HG03196 (cell line): ENCODE data around the gene ADARB2.

Source experiments
- ATAC-seq: cut with Tn5 transposase; IDR thresholded peaks from one replicate; pipeline ENCODE4 v1.9.1; 2021; ENCODE audit not compliant: unreplicated experiment

ADARB2 gene

DNA sequence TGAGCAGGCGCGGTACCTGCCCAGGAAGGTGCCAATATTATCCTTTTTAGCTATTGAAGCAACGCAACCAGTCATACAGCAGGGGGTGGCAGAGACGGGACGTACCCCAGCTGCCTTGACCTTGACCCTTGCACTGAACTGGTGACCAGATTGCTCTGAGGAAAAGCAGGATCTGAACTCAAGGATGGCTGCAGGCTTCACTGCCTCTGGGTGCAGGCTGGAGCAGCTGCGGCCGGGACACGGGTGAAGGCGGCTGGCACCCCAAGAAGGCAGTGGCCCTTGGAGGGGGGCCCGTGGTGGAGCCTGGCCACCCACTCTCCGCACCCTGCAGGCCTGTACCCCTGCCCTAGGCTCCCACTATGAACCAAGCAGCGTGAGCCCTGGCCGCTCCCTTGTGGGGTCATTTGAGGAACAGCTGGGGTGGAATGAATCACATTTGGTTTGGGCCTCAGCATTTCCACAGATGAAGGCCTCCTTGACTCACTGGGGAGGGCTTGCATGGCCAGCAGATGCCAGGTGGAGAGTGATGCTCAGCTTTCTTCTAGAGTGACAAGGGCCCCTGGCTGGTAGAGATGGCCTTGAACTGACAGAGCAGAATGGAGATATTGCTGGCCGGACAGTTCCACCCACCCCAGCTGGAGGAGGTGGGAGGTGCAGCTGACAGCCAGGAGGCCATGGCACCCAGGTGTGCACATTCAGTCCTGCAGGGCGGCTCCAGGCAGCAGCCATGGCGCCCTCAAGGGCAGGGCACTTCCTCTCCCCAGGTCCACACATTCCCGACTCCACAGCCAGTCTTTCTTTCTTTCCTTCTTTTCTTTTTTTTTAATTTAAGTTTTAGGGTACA is 462.4 kb downstream of the ADARB2 start:
- no peak for ATAC-seq

DNA sequence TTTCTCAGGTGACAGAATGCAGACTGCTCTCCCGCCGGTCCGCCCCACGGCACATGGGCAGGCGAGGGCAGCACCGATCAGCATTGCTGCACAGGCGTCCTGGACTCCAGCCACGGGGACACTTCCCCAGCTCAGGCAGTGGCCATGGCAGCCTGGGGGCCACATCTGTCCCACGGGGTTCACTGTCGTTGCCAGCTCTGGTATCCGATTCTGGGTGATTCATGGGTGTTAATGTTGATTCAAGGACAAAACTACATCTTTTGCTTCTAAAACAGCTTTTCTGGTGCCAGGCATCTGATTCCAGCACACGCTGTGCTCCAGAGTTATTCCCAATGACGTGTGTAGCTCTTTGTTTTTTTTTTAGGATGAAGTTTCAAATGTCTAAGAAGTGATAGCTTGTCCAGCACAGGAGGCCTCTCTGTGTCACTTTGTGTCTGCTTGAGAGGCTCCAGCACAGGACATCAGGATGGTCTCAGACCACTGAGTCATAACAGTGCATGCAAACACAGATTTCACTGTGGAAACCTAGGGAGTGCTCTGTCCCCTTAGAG is 463.1 kb downstream of the ADARB2 start:
- ATAC-seq, result no peak

DNA sequence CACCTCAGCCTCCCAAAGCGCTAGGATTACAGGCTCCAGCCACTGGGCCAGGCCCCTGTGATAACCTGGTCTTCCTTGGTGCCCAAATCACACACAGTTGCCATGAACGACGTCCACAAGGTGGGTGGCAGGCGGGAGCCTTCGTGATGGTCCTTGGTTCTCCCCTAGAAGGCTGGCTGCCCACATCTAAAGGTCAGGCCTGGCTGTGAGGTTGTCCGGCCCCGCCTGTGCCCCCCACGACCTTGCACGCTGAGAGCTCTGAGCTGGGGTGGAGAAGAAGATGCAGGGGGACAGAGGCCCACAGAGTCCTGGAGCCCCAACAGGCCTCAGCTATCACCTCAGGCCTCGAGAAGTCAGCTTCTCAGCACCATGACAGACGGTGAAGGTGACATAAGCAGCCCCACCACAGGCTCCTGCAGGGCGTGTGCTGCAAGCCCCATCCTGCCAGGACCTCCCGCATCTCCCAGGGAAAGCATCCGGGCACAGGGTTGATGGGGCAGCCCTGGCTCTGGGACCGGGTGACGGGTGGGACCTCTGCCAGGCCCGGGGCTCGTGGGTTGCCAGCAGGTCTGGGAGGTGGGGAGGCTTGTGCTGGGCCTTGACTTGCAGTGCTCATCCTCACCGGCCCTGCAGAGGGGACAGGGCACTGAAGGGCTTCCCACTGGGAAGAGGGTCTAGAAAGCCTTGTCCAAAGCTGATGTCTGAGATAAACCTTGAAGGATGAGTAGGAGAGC is 463.8 kb downstream of the ADARB2 start:
- ATAC-seq, result no peak

DNA sequence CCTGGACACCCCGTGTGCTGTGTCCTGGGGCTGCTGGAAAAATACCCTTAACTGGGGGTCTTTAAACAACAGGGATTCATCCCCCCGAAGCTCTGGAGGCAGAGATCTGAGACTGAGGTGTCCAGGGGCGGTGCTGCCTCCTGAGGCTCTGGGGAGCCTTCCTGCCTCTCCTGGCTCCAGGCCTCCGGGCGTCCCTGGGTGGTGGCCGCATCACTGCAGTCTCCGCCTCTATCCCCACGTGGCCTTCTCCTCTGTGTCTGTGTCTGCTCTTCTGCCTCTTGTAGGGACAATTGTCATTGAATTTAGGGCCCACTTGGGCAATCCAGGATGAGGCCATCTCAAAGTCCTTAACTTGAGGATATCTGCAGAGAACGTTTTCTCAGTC is 464.6 kb downstream of the ADARB2 start:
- ATAC-seq, result no peak

DNA sequence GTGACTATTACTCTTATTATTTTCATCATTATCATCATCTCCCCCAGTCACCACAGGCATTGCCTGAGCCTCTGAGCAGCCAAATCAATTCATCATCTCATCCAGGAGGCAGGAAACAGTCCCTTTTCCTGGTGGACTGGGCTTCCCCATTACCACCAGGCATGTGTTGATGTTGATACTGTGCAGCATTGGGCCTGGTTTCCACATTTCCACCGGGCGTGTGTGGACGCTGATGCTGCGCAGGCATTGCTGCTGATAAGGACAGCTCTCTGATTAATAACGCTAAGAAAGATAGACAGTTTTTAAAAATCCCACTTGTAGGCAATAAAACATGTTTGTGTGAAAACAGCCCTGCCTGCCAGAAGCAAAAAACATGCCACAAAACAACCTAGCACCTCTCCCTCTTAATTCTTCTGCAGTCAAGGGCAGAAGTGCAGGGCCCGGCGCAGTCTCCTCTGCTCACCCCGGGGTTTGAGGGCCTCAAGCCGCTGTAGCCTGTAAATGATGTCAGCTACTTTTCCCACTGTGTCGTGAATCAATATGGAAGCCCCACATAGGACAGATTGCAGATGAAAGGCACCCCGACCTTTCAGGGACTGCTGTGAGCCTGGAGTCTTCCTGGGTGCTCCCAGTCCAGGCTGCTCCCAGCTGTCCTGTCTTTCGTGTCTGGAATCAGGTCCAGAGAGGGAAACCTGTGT is 465.1 kb downstream of the ADARB2 start:
- no peak for ATAC-seq

DNA sequence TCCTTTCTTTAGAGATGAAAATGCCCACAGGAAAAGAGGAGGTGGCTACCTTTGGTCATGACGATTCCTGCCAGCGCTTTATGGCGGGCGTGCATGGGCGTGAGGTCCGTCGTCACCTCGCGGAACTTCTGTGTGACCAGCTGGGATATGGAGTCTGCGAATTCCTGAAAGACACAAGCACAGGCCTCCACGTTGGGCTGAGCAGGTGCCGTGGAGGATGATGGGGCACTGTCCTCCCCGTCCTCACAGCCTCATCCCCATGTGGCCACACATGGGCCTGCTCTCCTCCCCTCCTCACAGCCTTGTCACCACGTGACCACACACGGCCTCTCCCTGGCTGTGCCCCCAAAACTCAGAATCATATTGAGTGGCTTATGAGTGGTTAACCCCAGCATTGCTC is 466.4 kb downstream of the ADARB2 start:
- ATAC-seq, result no peak

DNA sequence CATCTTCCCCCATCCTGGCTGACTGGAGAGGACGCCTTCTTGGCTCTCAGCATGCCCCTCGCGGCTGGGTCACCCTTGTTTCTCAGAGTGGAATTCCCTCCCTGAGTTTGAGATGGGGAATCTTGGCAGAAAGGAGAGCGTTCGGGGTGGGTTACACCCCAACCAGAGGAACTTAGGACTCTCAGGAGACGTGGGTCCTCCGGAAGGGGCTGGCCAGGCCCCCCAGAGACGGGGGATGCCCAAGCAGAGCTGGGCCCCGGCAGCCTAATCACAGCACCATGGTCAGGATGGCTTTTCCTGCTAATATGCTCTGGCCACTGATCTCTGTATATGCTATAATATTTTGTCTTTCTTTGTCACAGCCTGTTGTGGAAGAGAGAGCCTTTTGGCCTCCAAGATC is 466.8 kb downstream of the ADARB2 start:
- ATAC-seq, result no peak

DNA sequence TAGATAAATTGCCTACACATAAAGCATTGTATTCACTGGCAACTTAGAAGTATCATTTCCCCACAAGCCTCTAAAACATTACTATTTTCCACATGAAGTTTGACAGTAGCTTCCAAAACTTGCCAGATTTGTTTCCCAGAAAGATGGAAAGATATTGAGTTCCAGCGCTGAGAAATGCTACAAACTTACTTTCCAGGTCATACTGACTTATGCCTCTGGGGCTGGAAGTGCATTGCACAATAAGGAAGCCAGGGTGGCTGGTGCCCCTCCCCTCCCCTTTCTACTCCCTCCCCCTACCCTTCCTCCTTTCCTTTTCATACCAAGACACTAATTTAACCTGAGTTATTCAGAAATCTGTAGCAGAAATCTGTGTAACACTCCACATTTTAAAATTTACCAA is 468.5 kb downstream of the ADARB2 start:
- ATAC-seq, result no peak

DNA sequence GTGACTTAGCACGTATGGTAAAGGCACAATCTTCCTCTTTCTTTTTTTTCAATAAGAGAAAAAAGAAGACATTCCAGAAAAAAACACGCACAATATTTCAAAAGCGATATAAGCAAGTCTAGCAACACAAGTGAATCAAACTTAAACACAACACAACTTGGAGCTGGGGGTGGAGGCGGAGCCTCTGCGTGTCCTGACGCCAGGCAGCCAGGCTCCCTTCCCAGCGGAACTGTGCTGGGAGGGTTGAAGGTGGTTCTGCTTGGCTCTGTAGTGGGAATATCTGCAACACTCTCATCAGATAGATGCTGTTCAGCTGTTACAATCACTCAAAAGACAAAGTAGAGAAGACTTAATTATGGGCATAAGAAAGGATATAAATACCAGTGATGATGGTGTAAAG is 469.8 kb downstream of the ADARB2 start:
- ATAC-seq, result no peak

DNA sequence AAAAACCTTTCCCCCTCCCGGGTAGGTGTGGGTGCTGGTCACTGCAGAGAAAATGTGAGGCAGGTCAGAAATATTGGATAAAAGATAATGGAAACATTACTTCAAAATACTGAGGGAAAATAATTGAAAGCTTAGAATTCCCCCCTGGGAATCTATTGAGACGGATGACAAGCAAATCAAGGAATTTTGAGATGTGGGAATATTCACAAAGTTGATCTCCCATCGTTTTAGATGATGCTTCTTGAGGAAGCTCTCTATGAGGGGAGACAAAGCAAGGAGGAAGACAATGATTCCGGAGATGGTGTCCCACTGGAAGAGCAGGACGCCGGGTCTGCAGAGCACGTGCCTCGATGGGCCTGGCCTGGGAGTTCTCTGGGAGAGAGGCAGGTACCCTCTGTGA is 470.2 kb downstream of the ADARB2 start:
- ATAC-seq, result no peak

DNA sequence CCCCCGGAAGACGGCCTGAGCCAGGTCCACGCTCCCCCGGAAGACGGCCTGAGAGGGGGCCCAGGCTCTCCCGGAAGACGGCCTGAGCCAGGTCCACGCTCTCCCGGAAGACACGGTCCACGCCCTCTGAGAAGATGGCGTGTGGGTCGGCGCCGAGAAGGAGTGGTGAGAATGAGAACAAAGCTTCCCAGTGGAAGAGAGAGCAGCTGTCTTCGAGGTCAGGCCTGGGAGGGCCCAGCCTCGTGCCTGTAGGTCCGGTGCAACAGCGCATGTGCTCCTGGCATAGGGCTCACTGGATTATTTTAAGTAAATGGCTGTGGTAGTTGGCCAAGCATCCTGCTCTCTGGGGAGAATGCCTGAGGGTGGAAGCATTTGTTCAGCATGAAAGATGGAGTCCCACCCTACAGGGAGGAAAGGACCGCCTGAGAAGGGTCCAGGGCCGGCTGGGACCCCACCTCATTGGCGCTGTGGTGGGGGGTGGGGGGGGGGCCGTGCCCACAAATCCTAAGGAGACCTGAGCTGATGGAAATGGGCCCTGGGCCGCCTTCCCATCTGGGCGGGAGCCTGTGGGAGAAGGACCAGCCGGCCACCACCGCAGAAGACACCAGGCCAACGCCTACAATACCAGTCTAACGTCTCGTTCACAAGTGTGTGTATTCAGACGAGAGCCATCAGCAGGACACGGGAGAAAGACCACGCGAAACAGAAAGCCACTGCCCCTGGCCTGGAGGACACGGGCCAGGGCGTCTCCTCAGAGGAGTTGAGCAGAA is 471.1 kb downstream of the ADARB2 start:
- no peak for ATAC-seq

DNA sequence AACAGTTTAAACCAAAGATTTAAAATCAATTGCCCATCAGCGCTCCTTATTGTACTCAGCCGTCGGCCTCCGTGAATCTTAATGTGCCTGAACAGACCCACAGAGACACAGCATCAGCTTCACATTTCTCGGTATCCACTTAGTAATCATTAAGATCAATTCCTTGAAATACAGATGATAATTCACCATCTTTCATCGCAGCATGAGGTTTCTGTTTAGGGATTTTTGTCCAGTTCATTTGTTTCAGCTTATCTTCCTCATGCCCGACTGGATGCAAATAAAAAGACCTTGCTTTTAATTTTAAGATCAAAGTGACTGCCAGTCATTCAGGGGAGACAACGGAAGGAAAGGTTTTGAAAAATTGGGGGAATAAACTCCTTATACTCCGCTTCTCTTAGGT is 473.3 kb downstream of the ADARB2 start:
- no peak for ATAC-seq

DNA sequence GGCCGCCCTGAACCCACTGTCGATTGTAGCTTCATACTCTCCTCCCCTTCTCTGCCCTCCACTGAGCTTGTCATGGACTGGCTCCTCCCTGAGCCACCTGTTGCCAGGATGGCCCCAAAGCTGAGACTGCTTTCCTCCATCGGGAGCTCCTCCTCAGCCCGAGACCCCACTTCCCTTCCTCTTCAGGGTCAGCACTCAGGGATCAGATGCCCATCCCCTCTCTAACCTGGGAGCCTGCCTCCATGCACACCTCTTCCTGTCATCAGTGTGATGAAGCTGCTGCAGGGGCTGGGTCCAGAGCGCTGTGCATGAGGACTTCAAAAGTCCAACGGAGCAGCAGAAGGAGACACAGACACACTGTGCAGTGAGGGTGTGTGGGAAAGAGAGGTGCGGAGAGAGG is 480.1 kb downstream of the ADARB2 start:
- no peak for ATAC-seq

DNA sequence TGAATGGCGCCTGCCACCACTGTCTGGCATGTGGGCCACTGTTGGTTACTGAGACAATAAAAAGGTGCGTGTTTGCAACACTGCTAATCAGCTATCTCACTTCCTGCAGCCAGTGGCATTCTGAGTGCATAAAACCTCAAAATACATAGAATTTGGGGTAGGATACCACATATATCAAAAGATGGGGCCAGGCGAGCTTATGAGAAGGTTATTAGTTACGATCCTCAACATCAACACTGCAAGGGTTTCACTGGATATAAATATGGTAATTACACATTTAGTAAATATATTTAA is 480.9 kb downstream of the ADARB2 start:
- ATAC-seq, result no peak

DNA sequence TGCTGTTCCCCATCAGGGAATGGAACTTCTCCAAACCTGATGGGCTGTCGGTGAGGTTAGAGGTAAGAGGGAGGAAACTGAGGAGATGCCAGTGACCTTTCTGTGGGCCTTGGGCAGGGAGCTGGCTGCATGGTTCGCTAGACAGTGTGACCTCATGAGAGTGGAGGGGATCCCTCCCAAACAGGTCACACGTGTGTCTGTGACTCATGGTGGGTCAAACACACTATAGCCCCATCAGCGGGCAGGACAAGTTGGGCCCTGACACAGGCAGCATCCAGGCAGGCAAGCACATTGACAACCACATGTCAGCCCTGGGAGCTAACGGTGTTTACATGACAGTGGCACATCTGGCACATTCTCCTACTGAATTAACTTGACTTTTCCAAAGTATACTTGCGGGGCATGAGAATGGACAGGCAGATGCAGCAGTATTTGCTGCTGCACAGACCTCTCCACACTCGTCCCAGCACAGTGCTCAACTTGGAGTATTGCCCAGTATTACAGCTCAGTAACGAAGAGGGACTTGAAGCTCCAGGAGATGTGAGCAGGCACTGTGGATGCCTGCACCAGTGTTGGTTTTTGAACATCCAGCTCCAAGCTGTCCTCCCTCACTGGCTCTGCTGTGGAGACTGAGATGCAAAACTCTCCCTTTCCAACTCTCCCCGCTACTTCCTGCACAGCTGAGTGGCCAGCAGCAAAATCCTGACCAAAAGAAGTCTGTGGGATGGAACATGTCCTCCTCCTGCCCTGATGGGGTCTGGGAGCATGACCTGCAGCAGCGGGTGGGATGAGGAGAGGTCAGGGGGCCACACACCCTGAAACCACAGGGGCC is 481.5 kb downstream of the ADARB2 start:
- no peak for ATAC-seq

DNA sequence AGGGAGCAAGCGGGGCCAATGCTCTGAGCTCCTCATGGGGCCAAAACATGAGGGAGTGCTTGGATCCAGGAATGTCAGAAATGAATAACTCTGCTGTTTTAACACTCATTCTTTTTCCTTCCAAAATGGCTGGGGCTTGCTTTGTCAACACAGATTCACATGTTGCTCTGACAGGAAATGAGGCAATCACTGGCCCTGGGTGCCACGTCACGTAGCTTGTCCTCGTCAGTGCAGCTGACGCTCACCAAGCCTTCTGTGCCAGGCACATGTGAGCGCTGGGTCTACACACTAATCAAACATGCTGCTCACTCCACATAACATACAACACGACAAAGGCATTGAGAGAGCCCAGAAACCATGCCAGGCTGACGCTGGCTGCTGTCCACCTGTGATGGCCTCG is 482.2 kb downstream of the ADARB2 start:
- no peak for ATAC-seq

DNA sequence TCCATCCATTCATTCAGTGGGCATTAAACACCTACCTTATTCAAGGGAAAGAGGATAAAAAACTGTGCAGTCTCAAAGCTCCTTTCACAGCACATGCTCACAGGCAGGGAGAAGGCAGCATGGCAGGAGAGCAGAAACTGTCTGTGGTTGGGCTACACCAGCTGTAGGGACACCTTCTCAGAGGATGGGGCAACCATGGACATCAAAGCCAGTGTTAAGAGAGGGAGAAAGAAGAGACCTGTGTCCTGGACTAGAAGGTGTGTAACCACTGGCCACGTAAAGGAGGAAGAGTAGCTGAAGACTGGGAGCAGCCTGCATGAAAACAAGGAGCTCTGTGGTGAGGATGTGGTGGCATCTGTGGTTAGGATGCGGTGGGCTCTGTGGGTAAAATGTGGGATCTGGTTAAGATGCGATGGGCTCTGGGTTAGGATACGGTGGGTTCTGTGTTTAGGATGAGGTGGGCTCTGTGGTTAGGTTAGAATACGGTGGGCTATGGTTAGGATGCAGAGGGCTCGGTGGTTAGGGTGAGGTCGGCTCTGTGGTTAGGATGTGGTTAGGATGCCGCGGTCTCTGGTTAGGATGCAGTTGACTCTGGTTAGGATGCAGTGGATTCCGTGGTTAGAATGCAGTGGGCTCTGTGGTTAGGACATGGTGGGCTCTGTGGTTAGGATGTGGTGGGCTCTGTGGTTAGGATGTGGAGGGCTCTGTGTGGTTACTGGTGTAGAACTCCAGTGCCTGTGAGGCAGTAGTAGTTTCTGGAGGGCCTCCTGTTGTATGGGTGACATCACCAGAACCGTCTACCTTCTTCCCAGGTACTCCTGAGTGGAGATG is 483.6 kb downstream of the ADARB2 start:
- ATAC-seq, result no peak

DNA sequence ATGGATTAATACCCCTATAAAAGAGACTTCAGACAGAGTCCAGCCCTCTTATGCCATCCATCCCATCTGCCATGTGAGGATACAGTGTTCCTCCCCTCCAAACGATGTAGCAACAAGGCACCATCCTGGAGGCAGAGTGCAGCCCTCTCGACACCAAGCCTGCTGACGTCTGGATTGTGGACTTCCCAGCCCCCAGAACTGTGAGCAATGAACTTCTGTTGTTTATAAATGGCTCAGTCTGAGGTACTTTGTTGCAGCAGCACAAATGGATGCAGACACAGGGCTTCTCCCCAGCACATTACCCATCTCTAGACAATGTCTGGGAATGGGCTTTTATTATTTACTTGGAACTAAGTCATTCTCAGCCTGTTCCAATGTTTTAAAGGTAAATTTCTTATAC is 485.6 kb downstream of the ADARB2 start:
- ATAC-seq, result no peak

DNA sequence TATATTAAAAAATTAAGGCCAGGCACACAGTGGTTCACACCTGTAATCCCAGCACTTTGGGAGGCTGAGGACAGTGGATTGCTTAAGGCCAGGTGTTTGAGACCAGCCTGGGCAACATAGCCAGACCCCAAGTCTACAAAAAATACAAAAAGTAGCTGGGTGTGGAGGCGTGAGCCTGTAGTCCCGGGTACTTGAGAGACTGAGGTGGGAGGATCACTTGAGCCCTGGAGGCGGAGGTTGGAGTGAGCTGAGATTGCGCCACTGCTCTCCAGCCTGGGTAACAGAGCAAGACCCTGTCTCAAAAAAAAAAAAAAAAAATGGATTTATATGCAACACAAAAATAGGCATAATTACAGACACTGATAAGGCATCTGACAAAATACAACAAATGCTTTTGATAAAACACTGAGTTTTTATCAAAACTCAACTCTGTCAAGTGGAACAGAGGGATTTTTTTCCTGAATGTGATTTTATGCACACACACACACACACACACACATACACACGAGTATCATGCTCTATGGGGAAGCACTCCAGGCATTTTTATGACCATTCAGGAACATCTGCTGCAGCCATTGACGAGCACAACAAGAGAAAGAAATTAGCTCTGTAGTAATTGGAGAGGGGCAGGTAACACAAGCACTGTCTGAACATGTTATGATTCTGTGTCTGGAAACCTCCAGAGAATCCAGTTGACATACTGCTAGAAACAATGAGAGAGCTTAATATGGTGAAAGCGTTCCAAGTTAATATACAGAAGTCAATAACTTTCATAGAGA is 488.0 kb downstream of the ADARB2 start:
- ATAC-seq, result no peak
